Activated CD8-positive, alpha-beta T cell treated with anti-CD3 and anti-CD28 coated beads, Interleukin-2, amount 10 ng/mL, durations not matched to agents 7 days and 5 days (primary cell): ENCODE measurements around the gene C1orf74. TPM values are rescaled to one million over a fixed set of nuclear protein-coding genes. Genes with fewer than 3 reads are reported as not detected.

Experiments used
- ATAC-seq: fragments of 150-1000 bp; cut with Tn5 transposase; one replicate; pipeline ENCODE4 v1.10.0; 2021; ENCODE audit warnings: moderate library complexity
- CTCF ChIA-PET: fragments of 350-600 bp; sonication (Branson Sonifier 250); formaldehyde crosslinking; loops from one replicate; lab custom pipeline; 2021; ENCODE audit warnings: antibody characterized with exemption; lab: Charles Lee
- POLR2A ChIA-PET: fragments of 350-600 bp; sonication (Branson Sonifier 250); formaldehyde crosslinking; loops from one replicate; lab custom pipeline; 2021; ENCODE audit warnings: antibody characterized with exemption; lab: Charles Lee
- DNase-seq: peaks from one replicate; pipeline ENCODE4 v3.0.0-alpha.2; 2020
- H3K27ac Mint-ChIP-seq: one replicate; pipeline ENCODE4 v1.8.0; 2021; ENCODE audit warnings: mild to moderate bottlenecking, mixed read lengths
- H3K27me3 Mint-ChIP-seq: one replicate; pipeline ENCODE4 v1.8.0; 2021; ENCODE audit warnings: low read depth, mixed read lengths
- H3K36me3 Mint-ChIP-seq: one replicate; pipeline ENCODE4 v1.8.0; 2021; ENCODE audit warnings: low read depth, mixed read lengths
- H3K4me1 Mint-ChIP-seq: one replicate; pipeline ENCODE4 v1.8.0; 2021; ENCODE audit warnings: low read depth, mixed read lengths
- H3K4me3 Mint-ChIP-seq: one replicate; pipeline ENCODE4 v1.8.0; 2021; ENCODE audit warnings: mild to moderate bottlenecking, mixed read lengths
- H3K9me3 Mint-ChIP-seq: one replicate; pipeline ENCODE4 v1.8.0; 2022; ENCODE audit warnings: mixed read lengths; ENCODE audit not compliant: insufficient read depth
- total RNA-seq, 2 experiments: library from RNA; stranded (reverse); gene quantifications; one replicate each; pipeline ENCODE4 v1.2.3, GENCODE V29; 2021

C1orf74 gene
- total RNA-seq, 2 experiments from 2014 or later, result 2.5 to 2.6 TPM

DNA sequence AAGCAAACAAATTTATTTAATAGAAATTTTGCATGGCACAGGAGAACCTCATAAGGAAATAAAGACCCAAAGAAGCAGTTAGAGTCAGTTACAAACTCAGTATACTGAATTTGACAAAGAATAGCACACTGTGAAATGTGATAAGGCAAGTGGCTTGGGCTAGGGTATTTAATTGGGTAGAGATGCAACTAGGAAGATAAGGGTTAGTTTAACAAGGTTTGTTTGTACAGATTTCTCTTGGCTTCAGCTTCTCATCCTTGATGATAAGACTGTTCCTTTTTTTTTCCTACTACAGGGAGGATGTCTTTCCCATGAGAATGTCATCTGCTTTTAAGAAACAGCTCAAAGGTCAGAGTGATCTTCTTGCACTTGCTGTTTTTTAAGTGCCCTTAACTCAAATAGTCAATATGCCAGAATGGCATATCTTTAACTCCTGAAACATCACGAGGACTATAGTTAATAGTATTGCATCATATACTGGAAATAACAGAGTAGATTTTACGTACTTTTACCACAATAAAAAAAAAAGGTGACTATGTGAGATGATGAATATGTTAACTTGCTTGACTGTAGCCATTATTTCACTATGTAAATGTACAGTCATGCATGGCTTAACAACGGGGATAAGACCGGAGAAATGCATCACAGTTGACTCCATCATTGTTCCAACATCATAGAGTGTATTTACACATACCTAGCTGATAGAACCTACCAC is 37.8 kb downstream of the C1orf74 start:
- no peaks in the 10 kb centered on the region for H3K27me3 Mint-ChIP-seq
- no peak overlapping the region for H3K4me3 Mint-ChIP-seq
- no peak overlapping the region for H3K27ac Mint-ChIP-seq
- H3K36me3 Mint-ChIP-seq, result no peaks in the 10 kb centered on the region
- DNase-seq, result no peak
- H3K4me1 Mint-ChIP-seq, result peaks cover 55% of the 10 kb centered on the region
- no peak for ATAC-seq
- no peaks in the 10 kb centered on the region for H3K9me3 Mint-ChIP-seq
- ChIA-PET CTCF (interaction anchor here (0.6 to 3.1 kb wide), 8 partner anchors 15 to 176 kb away, joined by 3 to 19 read pairs (median 4); partner anchors contain the start of gene LAMB3), POLR2A (no interaction called here)

DNA sequence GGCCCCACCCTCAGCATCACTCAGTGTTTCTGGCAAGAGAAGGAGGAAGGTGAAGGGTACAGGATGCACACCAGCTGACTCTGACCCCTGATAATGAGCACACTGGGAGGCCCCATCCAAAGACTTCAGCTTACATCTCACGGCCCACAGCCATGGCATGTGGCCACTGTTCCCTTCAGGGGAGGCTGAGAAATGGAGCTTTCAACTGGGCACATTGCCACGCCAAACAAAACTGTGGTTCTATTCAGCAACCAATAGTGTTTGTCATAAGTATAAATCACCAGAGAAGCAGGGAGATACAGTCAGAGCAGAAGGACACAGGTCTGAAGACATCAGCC is 41.2 kb downstream of the C1orf74 start:
- ATAC-seq (no peak), DNase-seq (no peak)
- H3K4me1 Mint-ChIP-seq, result peaks cover 30% of the 10 kb centered on the region
- POLR2A ChIA-PET, result no interaction called here
- CTCF ChIA-PET, result interaction anchor here (0.8 to 1.9 kb wide), 6 partner anchors 26 to 177 kb away, joined by 3 to 7 read pairs (median 4); no protein-coding TSS in a partner anchor
- no peak overlapping the region for H3K4me3 Mint-ChIP-seq
- peak overlapping the region; percentile 11 for H3K27ac Mint-ChIP-seq
- H3K9me3 Mint-ChIP-seq, result no peaks in the 10 kb centered on the region
- H3K36me3 Mint-ChIP-seq, result no peaks in the 10 kb centered on the region
- no peaks in the 10 kb centered on the region for H3K27me3 Mint-ChIP-seq

DNA sequence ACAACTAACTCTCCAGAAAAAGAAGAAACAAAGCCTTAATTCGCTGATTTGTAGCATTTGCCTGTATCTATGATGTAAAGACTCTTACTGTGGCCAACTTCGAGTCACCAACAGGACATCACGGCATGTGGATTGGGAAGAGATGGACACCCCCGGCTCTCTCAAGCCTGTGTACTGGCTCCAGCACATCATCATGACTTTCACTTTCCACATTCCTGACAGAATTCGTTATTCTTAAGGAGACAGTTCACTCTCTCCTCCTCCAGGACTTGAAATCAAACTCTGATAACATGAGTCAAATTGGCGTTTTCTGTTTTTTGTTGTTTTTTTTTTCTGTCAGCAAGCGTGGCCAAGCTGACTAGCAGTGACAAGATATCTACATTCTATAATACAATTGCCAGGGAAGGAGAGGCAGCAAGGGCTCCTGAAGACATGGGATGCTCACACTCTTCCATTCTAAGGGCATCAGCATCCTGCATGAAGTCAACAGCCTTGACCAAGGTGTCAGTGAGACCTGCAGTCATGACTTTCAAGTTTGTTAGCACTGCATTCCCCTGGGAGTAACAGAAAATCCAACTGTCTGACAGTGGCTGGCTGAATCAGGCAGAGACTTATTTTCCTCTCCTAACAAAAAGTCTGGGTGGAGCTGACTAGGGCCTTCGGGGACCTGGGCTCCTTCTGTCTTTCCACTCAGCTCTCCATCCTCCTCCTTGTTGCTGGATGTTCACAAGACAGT is 41.8 kb downstream of the C1orf74 start:
- POLR2A ChIA-PET, result no interaction called here
- H3K27me3 Mint-ChIP-seq, result no peaks in the 10 kb centered on the region
- CTCF ChIA-PET, result interaction anchor here (0.8 to 1.9 kb wide), 5 partner anchors 45 to 177 kb away, joined by 3 to 7 read pairs (median 3); no protein-coding TSS in a partner anchor

DNA sequence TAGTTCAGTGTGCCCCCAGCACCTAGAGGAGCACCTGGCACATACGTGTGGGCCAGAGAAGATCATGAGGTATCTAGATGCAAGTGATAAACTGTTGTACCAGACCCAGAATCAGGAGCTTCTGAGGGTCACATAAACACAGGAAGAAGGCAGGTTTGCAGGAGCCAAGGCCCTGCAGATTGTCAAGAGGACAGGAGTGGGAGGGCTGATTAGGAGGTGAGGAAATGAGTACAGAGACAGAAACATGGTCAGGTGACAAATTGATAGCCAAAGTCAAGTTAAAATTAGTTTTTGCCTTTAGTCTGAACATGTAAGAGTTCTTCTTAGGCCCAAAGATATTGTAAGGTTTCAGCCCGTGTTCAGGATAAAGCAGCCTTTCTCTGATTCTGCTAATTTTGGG is 42.5 kb downstream of the C1orf74 start:
- no peak for ATAC-seq
- DNase-seq, result no peak
- peaks cover 19% of the 10 kb centered on the region for H3K4me1 Mint-ChIP-seq
- no peaks in the 10 kb centered on the region for H3K9me3 Mint-ChIP-seq
- H3K27ac Mint-ChIP-seq, result no peak overlapping the region
- no peaks in the 10 kb centered on the region for H3K36me3 Mint-ChIP-seq
- H3K27me3 Mint-ChIP-seq, result no peaks in the 10 kb centered on the region
- CTCF ChIA-PET, result no interaction called here
- no peak overlapping the region for H3K4me3 Mint-ChIP-seq
- POLR2A ChIA-PET, result no interaction called here

More for the DNA sequence above, 41.8 kb downstream of the C1orf74 start:
- H3K4me1 Mint-ChIP-seq, result peaks cover 24% of the 10 kb centered on the region
- DNase-seq (no peak), ATAC-seq (no peak)
- H3K36me3 Mint-ChIP-seq, result no peaks in the 10 kb centered on the region
- H3K9me3 Mint-ChIP-seq, result no peaks in the 10 kb centered on the region
- H3K27ac Mint-ChIP-seq, result no peak overlapping the region
- no peak overlapping the region for H3K4me3 Mint-ChIP-seq

- no peaks in the 10 kb centered on the region for H3K9me3 Mint-ChIP-seq
- H3K4me1 Mint-ChIP-seq, result peaks cover 14% of the 10 kb centered on the region
- ATAC-seq (no peak), DNase-seq (no peak)
- CTCF ChIA-PET, result interaction anchor here (0.8 kb wide), 1 partner anchor 13 kb away, joined by 4 read pairs; no protein-coding TSS in a partner anchor
- no peaks in the 10 kb centered on the region for H3K27me3 Mint-ChIP-seq
- POLR2A ChIA-PET, result no interaction called here
- no peak overlapping the region for H3K27ac Mint-ChIP-seq
- H3K36me3 Mint-ChIP-seq, result no peaks in the 10 kb centered on the region
- H3K4me3 Mint-ChIP-seq, result no peak overlapping the region
Observed at GRCh38 chr1:209741193-209741592, 43.2 kb downstream of the C1orf74 start.

DNA sequence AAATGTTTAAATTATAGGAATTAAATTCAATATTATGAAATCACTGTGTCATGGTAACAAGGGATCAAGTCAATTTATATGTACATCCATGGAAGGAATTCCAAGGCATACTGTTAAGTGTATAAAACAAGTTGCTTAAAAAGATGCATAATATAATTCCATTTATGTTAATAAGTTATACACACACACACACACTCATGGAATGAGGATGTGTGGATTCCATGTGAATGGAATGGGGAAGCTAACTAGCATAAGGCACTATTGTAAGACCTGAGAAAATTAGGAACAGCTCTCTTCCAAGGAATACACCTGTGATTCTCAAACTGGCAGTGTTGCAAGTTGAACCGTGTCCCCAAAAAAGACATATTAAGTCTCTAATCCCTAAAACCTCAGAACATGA is 46.1 kb downstream of the C1orf74 start:
- ChIA-PET CTCF (interaction anchor here (2.7 to 3.2 kb wide), 2 partner anchors 10 to 172 kb away, joined by 7 to 16 read pairs; no protein-coding TSS in a partner anchor), POLR2A (no interaction called here)
- DNase-seq, result no peak
- H3K36me3 Mint-ChIP-seq, result no peaks in the 10 kb centered on the region
- H3K27me3 Mint-ChIP-seq, result no peaks in the 10 kb centered on the region
- H3K27ac Mint-ChIP-seq, result no peak overlapping the region
- ATAC-seq, result no peak
- H3K9me3 Mint-ChIP-seq, result no peaks in the 10 kb centered on the region
- peaks cover 14% of the 10 kb centered on the region for H3K4me1 Mint-ChIP-seq
- H3K4me3 Mint-ChIP-seq, result no peak overlapping the region

- no peak overlapping the region for H3K4me3 Mint-ChIP-seq
- peaks cover 7% of the 10 kb centered on the region for H3K4me1 Mint-ChIP-seq
- POLR2A ChIA-PET, result no interaction called here
- CTCF ChIA-PET, result interaction anchor here (1.2 to 3.2 kb wide), 6 partner anchors 9 to 170 kb away, joined by 3 to 16 read pairs (median 6); no protein-coding TSS in a partner anchor
- H3K27me3 Mint-ChIP-seq, result no peaks in the 10 kb centered on the region
- H3K27ac Mint-ChIP-seq, result no peak overlapping the region
- no peak for DNase-seq
- no peak for ATAC-seq
- H3K9me3 Mint-ChIP-seq, result no peaks in the 10 kb centered on the region
- no peaks in the 10 kb centered on the region for H3K36me3 Mint-ChIP-seq
Observed at GRCh38 chr1:209737118-209737505, 47.2 kb downstream of the C1orf74 start.

- ATAC-seq (no peak), DNase-seq (no peak)
- Mint-ChIP-seq H3K36me3 (no peaks in the 10 kb centered on the region), H3K4me3 (no peak overlapping the region), H3K4me1 (peaks cover 3% of the 10 kb centered on the region), H3K9me3 (no peaks in the 10 kb centered on the region), H3K27me3 (no peaks in the 10 kb centered on the region), H3K27ac (no peak overlapping the region)
- POLR2A ChIA-PET, result no interaction called here
- CTCF ChIA-PET, result interaction anchor here (1.2 to 3.2 kb wide), 7 partner anchors 8 to 170 kb away, joined by 3 to 16 read pairs (median 6); no protein-coding TSS in a partner anchor
Observed at GRCh38 chr1:209736490-209737117, 47.8 kb downstream of the C1orf74 start.

DNA sequence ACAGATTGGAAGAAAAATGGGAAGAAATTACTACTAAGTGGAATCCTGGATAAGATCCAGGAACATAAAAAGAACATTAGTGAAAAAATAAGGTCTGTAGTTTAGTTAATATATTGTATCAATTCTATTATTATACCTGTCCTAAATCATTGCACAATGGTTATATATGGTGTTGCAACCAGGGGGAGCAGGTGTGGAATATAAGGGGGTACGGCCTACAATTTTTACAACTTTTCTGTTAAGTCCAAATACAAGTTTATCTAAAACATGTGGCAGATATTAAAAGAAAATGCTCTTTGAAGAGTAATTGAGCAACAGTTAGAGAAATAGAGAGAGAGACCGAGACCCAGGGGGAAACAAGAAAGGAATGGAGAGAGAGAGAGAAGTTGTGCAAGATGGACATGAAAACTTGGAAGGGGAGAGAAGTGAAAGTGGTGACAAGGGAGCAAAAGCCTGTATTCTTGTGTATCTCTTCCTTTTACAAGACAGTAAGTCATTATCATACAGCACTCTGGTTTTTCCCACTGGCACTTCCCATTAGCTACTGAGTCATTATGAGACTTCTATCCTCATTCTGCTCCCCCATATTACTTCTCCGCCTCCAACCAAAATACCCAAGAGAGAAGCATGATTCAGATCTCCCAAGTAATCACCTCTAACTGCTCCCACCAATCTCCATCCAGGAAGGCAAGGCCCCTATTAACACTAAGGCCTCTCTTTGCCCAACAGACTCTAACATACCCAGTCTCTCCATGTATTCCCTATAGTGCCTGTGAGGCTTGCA is 50.8 kb downstream of the C1orf74 start:
- H3K4me1 Mint-ChIP-seq, result no peaks in the 10 kb centered on the region
- no peaks in the 10 kb centered on the region for H3K36me3 Mint-ChIP-seq
- H3K4me3 Mint-ChIP-seq, result no peak overlapping the region
- POLR2A ChIA-PET, result no interaction called here
- H3K27ac Mint-ChIP-seq, result no peak overlapping the region
- CTCF ChIA-PET, result interaction anchor here (1.2 kb wide), 1 partner anchor 14 kb away, joined by 3 read pairs; no protein-coding TSS in a partner anchor
- DNase-seq (no peak), ATAC-seq (no peak)
- H3K27me3 Mint-ChIP-seq, result no peaks in the 10 kb centered on the region
- no peaks in the 10 kb centered on the region for H3K9me3 Mint-ChIP-seq

- H3K4me3 Mint-ChIP-seq, result no peak overlapping the region
- ATAC-seq, result no peak
- no peaks in the 10 kb centered on the region for H3K36me3 Mint-ChIP-seq
- DNase-seq, result no peak
- ChIA-PET CTCF (interaction anchor here (1.2 to 1.5 kb wide), 2 partner anchors 14 to 16 kb away, joined by 3 to 6 read pairs; no protein-coding TSS in a partner anchor), POLR2A (no interaction called here)
- H3K9me3 Mint-ChIP-seq, result no peaks in the 10 kb centered on the region
- no peak overlapping the region for H3K27ac Mint-ChIP-seq
- H3K27me3 Mint-ChIP-seq, result no peaks in the 10 kb centered on the region
- H3K4me1 Mint-ChIP-seq, result no peaks in the 10 kb centered on the region
Observed at GRCh38 chr1:209732725-209733124, 51.6 kb downstream of the C1orf74 start.

DNA sequence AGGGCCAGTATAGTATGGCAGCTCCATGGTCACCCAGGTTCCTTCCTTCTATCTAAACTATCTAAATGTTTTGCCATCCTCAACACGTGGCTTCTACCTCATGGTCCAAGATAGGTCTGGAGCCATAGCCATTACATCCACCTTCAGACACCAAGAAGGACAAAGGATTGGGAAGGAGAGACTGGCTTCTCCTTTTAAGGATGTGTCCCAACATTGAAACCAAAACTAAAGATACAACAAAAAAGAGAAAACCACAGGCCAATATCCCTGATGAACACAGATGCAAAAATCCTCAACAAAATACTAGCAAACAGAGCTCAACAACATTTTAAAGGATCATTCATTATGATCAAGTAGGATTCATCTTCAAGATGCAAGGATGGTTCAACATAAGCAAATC is 54.9 kb downstream of the C1orf74 start:
- Mint-ChIP-seq H3K27ac (no peak overlapping the region), H3K9me3 (no peaks in the 10 kb centered on the region), H3K36me3 (no peaks in the 10 kb centered on the region), H3K4me3 (no peak overlapping the region), H3K27me3 (no peaks in the 10 kb centered on the region), H3K4me1 (peaks cover 7% of the 10 kb centered on the region)
- CTCF ChIA-PET, result interaction anchor here (0.8 to 3.9 kb wide), 6 partner anchors 17 to 94 kb away, joined by 3 to 25 read pairs (median 5); no protein-coding TSS in a partner anchor
- ATAC-seq (no peak), DNase-seq (no peak)
- POLR2A ChIA-PET, result interaction anchor here (0.6 kb wide), 2 partner anchors 15 to 22 kb away, joined by 3 read pairs; no protein-coding TSS in a partner anchor
